ENCODE results near the gene PTPN14.

PTPN14 gene

GRCh38 chr1:214331827-214332423 lies 219.5 kb downstream of the PTPN14 start:
- no peaks in the 10 kb centered on the region for H3K27me3 ChIP-seq (replicated peaks; ENCODE audit: control insufficient read depth, insufficient read depth, low read length, poor library complexity, severe bottlenecking)
- H3K36me3 ChIP-seq (ENCODE audit: control insufficient read depth, insufficient read depth, low read length) = peaks cover 42% of the 10 kb centered on the region
- DNase-seq = peak in 2 of 3 donors; percentile 7 to 16
- H3K27ac ChIP-seq (ENCODE audit: insufficient read depth, low read length, poor library complexity, severe bottlenecking) = no peak overlapping the region
- H3K4me1 ChIP-seq (ENCODE audit: control insufficient read depth, insufficient read depth, low read length, poor library complexity, severe bottlenecking) = no peaks in the 10 kb centered on the region
- no peak overlapping the region for H3K4me3 ChIP-seq (ENCODE audit: insufficient read depth, low read depth, low read length, poor library complexity, severe bottlenecking)
- H3K9me3 ChIP-seq (ENCODE audit: control insufficient read depth, low read length) = no peaks in the 10 kb centered on the region

- no peak for DNase-seq
- Histone ChIP-seq H3K4me3 (ENCODE audit: insufficient read depth, low read depth, low read length, poor library complexity, severe bottlenecking) (no peak overlapping the region), H3K9me3 (ENCODE audit: control insufficient read depth, low read length) (no peaks in the 10 kb centered on the region), H3K36me3 (ENCODE audit: control insufficient read depth, insufficient read depth, low read length) (peaks cover 47% of the 10 kb centered on the region), H3K27me3 (replicated peaks; ENCODE audit: control insufficient read depth, insufficient read depth, low read length, poor library complexity, severe bottlenecking) (no peaks in the 10 kb centered on the region), H3K27ac (ENCODE audit: insufficient read depth, low read length, poor library complexity, severe bottlenecking) (no peak overlapping the region), H3K4me1 (ENCODE audit: control insufficient read depth, insufficient read depth, low read length, poor library complexity, severe bottlenecking) (no peaks in the 10 kb centered on the region)
These were observed 220.2 kb downstream of the PTPN14 start for GRCh38 chr1:214331180-214331579.

- DNase-seq = no peak
- H3K36me3 ChIP-seq (ENCODE audit: control insufficient read depth, insufficient read depth, low read length) = peaks cover 47% of the 10 kb centered on the region
- no peak overlapping the region for H3K4me3 ChIP-seq (ENCODE audit: insufficient read depth, low read depth, low read length, poor library complexity, severe bottlenecking)
- no peaks in the 10 kb centered on the region for H3K27me3 ChIP-seq (replicated peaks; ENCODE audit: control insufficient read depth, insufficient read depth, low read length, poor library complexity, severe bottlenecking)
- H3K27ac ChIP-seq (ENCODE audit: insufficient read depth, low read length, poor library complexity, severe bottlenecking) = no peak overlapping the region
- no peaks in the 10 kb centered on the region for H3K4me1 ChIP-seq (ENCODE audit: control insufficient read depth, insufficient read depth, low read length, poor library complexity, severe bottlenecking)
- no peaks in the 10 kb centered on the region for H3K9me3 ChIP-seq (ENCODE audit: control insufficient read depth, low read length)
These were observed 220.7 kb downstream of the PTPN14 start for GRCh38 chr1:214330715-214331114.

- Histone ChIP-seq H3K36me3 (ENCODE audit: control insufficient read depth, insufficient read depth, low read length) (peaks cover 42% of the 10 kb centered on the region), H3K9me3 (ENCODE audit: control insufficient read depth, low read length) (no peaks in the 10 kb centered on the region), H3K27me3 (replicated peaks; ENCODE audit: control insufficient read depth, insufficient read depth, low read length, poor library complexity, severe bottlenecking) (no peaks in the 10 kb centered on the region), H3K27ac (ENCODE audit: insufficient read depth, low read length, poor library complexity, severe bottlenecking) (no peak overlapping the region), H3K4me3 (ENCODE audit: insufficient read depth, low read depth, low read length, poor library complexity, severe bottlenecking) (no peak overlapping the region), H3K4me1 (ENCODE audit: control insufficient read depth, insufficient read depth, low read length, poor library complexity, severe bottlenecking) (no peaks in the 10 kb centered on the region)
- DNase-seq = no peak
These were observed 221.2 kb downstream of the PTPN14 start for GRCh38 chr1:214330222-214330621.

GRCh38 chr1:214329470-214330220 lies 221.8 kb downstream of the PTPN14 start:
- Histone ChIP-seq H3K27ac (ENCODE audit: insufficient read depth, low read length, poor library complexity, severe bottlenecking) (no peak overlapping the region), H3K4me3 (ENCODE audit: insufficient read depth, low read depth, low read length, poor library complexity, severe bottlenecking) (no peak overlapping the region), H3K27me3 (replicated peaks; ENCODE audit: control insufficient read depth, insufficient read depth, low read length, poor library complexity, severe bottlenecking) (no peaks in the 10 kb centered on the region), H3K4me1 (ENCODE audit: control insufficient read depth, insufficient read depth, low read length, poor library complexity, severe bottlenecking) (no peaks in the 10 kb centered on the region), H3K36me3 (ENCODE audit: control insufficient read depth, insufficient read depth, low read length) (peaks cover 42% of the 10 kb centered on the region), H3K9me3 (ENCODE audit: control insufficient read depth, low read length) (no peaks in the 10 kb centered on the region)
- no peak for DNase-seq

- DNase-seq = peak; percentile 44 to 61 (median 45)
- peaks cover 37% of the 10 kb centered on the region for H3K36me3 ChIP-seq (ENCODE audit: control insufficient read depth, insufficient read depth, low read length)
- H3K27ac ChIP-seq (ENCODE audit: insufficient read depth, low read length, poor library complexity, severe bottlenecking) = no peak overlapping the region
- H3K4me3 ChIP-seq (ENCODE audit: insufficient read depth, low read depth, low read length, poor library complexity, severe bottlenecking) = no peak overlapping the region
- H3K9me3 ChIP-seq (ENCODE audit: control insufficient read depth, low read length) = no peaks in the 10 kb centered on the region
- no peaks in the 10 kb centered on the region for H3K27me3 ChIP-seq (replicated peaks; ENCODE audit: control insufficient read depth, insufficient read depth, low read length, poor library complexity, severe bottlenecking)
- no peaks in the 10 kb centered on the region for H3K4me1 ChIP-seq (ENCODE audit: control insufficient read depth, insufficient read depth, low read length, poor library complexity, severe bottlenecking)
These were observed 222.5 kb downstream of the PTPN14 start for GRCh38 chr1:214328770-214329469.

- H3K4me3 ChIP-seq (ENCODE audit: insufficient read depth, low read depth, low read length, poor library complexity, severe bottlenecking) = no peak overlapping the region
- H3K27ac ChIP-seq (ENCODE audit: insufficient read depth, low read length, poor library complexity, severe bottlenecking) = no peak overlapping the region
- H3K27me3 ChIP-seq (replicated peaks; ENCODE audit: control insufficient read depth, insufficient read depth, low read length, poor library complexity, severe bottlenecking) = no peaks in the 10 kb centered on the region
- H3K4me1 ChIP-seq (ENCODE audit: control insufficient read depth, insufficient read depth, low read length, poor library complexity, severe bottlenecking) = no peaks in the 10 kb centered on the region
- H3K36me3 ChIP-seq (ENCODE audit: control insufficient read depth, insufficient read depth, low read length) = peaks cover 34% of the 10 kb centered on the region
- DNase-seq = no peak
- H3K9me3 ChIP-seq (ENCODE audit: control insufficient read depth, low read length) = no peaks in the 10 kb centered on the region
These were observed 223.9 kb downstream of the PTPN14 start for GRCh38 chr1:214327514-214327913.

GRCh38 chr1:214326406-214326805 lies 225.0 kb downstream of the PTPN14 start:
- H3K9me3 ChIP-seq (ENCODE audit: control insufficient read depth, low read length) = no peaks in the 10 kb centered on the region
- H3K4me1 ChIP-seq (ENCODE audit: control insufficient read depth, insufficient read depth, low read length, poor library complexity, severe bottlenecking) = no peaks in the 10 kb centered on the region
- no peaks in the 10 kb centered on the region for H3K27me3 ChIP-seq (replicated peaks; ENCODE audit: control insufficient read depth, insufficient read depth, low read length, poor library complexity, severe bottlenecking)
- H3K36me3 ChIP-seq (ENCODE audit: control insufficient read depth, insufficient read depth, low read length) = peaks cover 33% of the 10 kb centered on the region
- H3K27ac ChIP-seq (ENCODE audit: insufficient read depth, low read length, poor library complexity, severe bottlenecking) = no peak overlapping the region
- DNase-seq = no peak
- H3K4me3 ChIP-seq (ENCODE audit: insufficient read depth, low read depth, low read length, poor library complexity, severe bottlenecking) = no peak overlapping the region

- Histone ChIP-seq H3K27ac (ENCODE audit: insufficient read depth, low read length, poor library complexity, severe bottlenecking) (no peak overlapping the region), H3K36me3 (ENCODE audit: control insufficient read depth, insufficient read depth, low read length) (peaks cover 33% of the 10 kb centered on the region), H3K27me3 (replicated peaks; ENCODE audit: control insufficient read depth, insufficient read depth, low read length, poor library complexity, severe bottlenecking) (no peaks in the 10 kb centered on the region), H3K4me1 (ENCODE audit: control insufficient read depth, insufficient read depth, low read length, poor library complexity, severe bottlenecking) (no peaks in the 10 kb centered on the region), H3K9me3 (ENCODE audit: control insufficient read depth, low read length) (no peaks in the 10 kb centered on the region), H3K4me3 (ENCODE audit: insufficient read depth, low read depth, low read length, poor library complexity, severe bottlenecking) (no peak overlapping the region)
- DNase-seq = no peak
These were observed 226.3 kb downstream of the PTPN14 start for GRCh38 chr1:214324896-214325800.

All from effector memory CD4-positive, alpha-beta T cell (primary cell).